Eye (tissue), 1 donor: ENCODE data around the gene UBAP1L.
"Not testable (repeated sequence)": the region's sequence is repeated elsewhere in the genome, so short reads cannot be mapped to it uniquely, and the experiment has no call there.

Experiments used
- DNase-seq: peaks from one replicate; pipeline ENCODE4 v3.0.0-alpha.2; 2015

The UBAP1L gene

DNA sequence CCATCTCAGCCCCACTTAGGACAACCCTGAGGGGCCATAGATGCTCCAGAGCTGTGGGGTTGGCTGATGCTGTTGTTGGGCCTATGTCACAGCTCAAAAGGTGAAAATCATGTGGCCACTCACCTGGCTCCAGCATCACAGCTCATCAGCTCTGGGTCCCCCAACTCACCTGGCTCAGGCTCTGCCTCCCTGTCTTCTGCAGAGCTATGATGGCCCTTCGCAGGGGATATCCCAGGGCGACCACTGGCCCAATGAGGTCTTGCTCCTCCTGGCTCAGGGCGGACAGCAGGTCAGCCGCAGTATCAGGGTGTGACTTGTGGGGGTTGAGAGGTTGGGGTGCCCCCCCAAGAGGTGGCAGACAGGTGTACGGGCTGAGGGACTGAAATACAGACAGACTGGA is 15.7 kb downstream of the UBAP1L start:
- no peak for DNase-seq

DNA sequence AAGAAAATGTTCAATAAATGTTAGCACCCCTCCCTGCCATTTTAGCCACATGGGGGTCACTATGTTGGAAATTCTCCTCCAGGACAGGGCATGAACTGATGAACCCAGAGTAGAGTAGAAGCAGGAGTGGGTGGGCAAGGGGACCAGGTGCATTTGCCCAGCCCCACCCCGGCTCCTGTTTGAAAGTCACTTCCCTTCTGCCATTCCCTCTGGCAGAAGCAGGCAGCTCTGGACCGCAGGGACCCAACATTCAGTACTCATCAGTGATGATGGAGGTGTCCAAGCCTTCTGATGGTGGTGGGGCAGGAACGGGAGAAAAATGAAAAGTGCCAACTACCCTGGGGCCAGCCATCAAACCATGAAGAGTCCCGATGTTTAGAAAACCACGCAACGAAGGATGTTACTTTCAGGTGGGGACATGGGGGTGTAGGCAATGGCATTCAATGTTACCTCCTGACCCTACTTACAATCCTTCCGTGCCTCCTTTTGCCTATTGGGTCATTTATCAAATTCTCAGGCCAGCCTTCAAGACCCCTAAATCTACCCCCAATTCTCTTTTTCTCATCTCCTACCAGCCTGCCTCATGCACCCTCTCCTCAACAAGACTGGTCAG is 17.2 kb downstream of the UBAP1L start:
- no peak for DNase-seq

DNA sequence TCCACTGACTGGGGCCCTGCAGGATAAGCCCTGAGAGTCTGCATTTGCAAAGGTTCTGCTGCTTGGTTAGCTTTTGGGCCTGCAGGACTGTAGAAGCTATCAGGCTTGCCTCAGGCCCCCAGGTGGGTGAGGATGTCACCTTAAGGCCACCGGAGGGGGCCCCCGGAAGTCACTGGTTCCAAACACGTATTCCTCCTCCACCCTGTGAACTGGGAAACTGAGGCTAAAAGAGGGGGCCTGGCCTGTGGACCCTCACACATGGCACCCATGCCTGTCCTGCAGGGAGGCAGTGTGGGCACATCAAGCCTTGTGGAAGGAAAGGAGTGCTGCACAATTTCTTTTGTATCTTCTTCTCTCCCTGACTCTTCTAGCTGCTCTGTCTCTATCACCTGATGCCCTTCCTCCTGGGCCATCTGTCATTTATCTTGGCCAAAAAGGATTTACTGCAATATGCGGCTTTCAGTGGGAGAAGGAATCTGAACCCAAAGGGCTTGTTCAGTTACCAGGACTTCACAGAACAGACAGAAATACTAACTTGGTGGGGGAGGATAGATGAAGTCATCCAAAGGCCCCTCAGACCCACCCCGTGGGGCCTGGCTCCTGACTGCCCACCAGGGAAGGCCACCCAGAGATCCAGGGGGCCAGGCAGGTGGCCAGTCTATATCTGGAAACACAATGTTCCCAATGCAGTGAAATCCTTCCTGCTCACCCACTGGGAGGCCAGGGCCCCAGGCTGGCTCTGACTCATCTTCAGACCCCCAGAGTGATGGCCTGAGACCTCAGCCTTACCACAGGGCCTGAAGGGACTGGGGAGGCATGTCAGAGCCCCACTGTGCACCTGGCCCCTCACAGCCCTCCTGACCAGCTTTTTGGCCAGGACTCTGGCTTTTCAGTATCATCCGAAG is 18.3 kb downstream of the UBAP1L start:
- no peak for DNase-seq

DNA sequence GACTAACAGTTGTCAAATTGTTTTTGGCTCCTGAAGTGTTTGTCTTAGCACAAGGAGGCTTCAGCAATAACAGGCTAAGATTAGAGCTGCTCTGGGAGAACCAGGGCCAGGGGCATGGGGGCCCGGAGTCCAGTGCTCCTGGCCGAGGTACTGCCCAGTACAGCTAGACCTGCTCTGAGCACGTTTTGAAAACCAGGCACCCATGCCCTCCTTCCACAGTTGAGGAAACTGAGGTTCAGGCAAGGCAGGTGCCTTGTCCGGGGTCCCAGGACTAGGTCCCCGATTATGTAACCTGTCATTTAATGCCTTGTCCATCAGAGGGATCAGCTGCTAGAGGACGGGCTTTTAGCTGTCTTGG is 19.3 kb downstream of the UBAP1L start:
- no peak for DNase-seq

DNA sequence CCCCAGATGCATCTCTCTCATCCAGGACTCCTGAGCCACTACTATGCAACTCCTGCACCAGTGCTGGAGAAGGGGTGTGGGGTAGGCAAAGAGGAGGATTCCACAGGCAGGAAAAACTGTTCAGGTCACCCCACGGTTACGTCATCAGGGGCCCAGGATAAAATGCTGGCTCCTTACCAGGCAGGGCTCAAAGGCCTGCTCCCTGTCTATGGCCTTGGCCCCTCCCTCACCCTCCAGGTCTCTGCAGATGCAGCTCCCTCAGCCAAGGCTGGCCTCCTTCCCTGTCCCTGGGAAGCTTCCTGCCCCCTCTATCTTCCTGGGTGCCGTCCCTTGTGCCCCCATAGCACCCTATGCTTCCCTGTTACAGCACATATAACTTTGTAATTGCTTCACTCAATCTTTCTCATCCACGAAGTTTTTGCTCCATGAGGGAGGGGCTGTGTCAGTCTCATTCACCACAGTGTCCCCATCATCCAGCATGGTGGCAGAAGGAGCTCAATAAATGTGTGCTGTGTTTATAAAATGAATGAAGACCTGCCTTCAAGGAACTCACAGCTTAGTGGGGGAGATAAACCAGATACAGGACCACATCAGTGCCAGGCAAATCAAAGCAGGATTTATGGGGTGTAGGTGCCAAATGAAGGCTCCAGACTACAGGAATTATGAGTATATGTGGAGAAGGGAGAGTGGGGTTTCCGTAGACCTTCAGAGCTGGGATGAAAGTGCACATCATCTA is 19.8 kb downstream of the UBAP1L start:
- no peak for DNase-seq

DNA sequence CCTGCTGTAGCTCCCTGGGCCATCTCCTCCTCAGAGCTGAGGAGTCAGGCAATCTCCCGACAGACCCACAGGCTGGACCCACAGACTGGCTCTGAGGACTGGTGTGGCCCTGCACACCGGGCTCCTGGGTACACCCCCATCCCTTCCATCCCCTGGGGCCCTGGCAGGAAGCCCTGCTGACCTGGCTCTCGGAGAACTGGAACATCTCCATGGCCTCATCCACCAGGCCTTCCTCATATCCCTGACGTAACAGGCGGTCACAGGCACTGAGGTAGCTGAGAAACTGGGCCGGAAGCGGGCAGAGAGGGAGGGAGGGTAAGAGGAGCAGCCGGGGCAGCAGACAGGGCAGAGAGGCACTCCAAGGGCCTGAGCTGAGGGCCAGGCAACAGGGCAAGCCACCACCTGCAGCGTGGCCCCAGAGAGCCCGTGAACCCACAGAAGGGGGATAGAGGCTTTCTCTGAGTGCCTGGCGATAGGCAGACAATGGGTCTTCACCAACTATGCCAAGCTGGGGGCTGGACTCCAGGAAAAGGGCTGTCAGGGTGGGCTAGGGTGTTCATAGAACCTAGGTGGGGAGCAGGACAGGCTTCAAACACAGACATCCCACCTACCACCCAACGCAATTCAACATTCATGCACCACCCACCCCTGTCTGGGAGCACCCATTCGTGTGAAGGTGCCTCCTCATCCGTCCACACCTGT is 20.6 kb downstream of the UBAP1L start:
- no peak for DNase-seq

DNA sequence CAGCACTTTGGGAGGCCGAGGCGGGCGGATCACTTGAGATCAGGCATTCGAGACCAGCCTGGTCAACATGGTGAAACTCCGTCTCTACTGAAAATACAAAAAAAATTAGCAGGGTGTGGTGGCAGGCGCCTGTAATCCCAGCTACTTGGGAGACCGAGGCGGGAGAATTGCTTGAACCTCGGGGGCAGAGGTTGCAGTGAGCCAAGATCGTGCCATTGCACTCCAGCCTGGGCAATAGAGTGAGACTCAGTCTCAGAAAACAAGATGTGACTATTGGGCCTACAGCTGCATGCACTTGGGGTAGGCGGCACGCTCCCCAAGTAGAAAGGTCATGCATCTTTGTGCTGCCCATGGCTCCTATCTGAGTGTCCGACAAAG is 21.2 kb downstream of the UBAP1L start:
- not testable (repeated sequence) for DNase-seq

DNA sequence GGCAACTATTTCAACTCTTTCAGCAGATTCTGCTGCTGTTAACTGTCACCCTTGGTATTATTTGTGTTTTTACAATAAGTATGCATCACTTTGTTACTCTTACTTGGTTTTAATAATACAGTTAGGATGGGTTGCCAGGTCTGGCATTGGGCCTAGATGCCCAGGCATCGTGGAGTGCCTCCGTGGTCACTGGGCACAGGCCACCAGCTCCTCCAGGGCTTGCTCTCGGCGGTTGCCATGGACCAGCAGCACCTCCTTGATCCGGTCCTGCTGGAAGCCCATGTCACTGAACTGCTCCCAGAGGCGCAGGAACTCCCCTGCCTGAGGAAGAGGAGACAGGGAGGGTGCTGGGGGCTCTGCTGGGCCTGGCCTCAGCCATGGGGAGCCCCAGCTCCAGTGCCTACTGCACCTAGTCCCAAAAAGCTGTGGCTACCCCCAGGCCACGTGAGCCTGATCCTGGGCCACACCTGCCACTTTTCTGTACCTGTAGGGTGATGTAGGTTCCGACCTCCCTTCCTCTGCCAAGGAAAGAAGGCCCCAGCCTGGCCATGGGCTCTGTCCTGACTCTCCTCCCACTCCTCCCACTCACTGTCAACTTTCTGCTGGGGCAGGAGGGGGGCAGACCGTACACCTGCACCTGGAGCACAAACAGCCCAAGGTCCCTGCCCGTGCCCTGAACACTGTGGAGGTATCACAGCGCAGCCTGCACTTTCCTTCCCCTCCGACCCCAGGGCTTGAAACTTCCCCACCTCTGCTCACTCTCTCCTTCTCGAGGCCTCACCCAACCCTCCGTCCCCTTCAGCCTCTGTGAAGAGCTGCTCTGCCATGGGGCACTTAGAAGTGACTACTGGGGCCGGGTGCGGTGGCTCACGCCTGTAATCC is 21.8 kb downstream of the UBAP1L start:
- DNase-seq: no peak

DNA sequence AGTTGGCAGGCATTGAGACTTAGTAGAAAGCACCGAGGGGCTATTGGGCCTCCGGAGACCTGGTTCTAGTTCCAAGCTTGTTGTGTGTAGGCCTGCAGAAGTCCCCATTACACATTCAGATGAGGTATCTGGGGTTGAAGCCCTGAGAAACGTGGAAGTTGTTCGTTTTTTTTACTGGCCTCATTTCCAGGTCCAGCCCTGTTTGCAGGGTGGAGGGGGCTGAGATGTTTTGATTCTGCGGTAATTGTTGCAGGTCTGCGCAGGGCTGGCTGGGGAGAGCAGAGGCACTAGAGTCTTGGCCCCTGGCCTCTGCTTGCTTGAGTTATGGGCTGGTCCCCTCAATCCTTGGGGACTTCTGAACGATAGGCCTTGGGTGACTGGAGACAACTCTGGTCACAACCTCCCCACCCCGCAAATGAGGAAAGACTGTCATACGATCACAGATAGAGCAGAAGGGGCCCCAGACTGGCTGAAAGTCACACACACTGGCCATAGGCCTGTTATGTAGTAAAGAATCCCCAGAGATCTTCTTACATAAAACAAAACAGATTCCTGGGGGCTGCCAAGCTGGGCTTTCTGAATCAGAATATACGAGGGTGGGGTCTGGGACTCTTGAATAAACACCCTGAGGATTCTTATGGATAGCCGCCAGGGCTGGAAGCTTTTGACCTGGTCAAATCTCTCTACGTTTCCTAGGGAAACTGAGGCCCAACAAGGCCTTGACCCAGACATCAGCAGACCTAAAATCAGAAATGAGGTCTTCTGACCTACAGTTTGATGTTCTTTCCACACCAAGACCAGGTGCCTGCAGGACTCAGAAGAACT is 22.8 kb downstream of the UBAP1L start:
- no peak for DNase-seq

DNA sequence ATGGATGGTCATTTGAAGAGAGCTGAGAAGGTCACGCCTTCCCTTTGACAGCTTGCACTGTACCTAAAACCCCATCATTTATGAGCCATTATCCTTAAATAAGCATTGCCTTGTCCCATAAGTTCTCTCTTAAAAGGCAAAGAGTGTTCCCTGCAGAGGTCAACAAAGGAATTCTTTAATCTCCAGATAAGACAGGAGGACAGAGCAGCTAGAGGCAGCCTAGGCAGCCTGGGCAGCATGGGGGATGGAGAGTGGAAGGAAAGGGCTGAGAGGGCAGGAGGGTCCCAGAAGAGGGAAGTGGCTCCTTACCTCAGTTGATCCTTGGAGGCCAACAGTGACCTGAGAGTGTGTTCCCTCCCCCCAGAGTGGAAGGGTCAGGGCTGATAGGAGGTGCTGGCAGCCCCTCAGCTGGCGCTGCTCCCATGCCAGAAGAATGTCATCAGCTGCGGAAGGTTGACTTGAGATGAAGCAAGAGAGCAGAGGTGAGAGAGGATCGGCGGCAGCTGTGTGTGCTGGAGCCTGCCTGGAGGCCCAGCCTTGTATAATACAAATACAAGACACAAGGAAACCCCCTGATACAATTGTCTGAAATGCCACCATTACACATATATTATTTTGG is 25.7 kb downstream of the UBAP1L start:
- DNase-seq: no peak

DNA sequence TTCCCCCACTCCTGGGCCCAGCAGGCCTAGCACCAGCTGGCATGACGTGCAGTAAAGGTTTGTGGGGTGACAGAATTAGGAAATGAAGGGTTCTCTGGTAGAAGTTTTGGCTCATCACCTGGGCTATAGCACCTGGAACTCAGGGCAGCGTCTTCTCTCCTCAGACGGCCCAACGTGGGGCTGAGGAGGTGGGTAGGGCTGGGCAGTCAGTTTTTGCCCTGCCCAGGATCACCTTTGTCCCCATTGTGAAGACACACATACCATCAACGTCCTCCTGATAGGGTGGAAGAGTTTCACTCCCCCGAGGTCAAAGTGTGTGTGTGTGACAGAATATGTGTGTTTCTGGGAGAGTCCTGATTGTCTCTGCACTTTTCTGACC is 26.4 kb downstream of the UBAP1L start:
- no peak for DNase-seq

DNA sequence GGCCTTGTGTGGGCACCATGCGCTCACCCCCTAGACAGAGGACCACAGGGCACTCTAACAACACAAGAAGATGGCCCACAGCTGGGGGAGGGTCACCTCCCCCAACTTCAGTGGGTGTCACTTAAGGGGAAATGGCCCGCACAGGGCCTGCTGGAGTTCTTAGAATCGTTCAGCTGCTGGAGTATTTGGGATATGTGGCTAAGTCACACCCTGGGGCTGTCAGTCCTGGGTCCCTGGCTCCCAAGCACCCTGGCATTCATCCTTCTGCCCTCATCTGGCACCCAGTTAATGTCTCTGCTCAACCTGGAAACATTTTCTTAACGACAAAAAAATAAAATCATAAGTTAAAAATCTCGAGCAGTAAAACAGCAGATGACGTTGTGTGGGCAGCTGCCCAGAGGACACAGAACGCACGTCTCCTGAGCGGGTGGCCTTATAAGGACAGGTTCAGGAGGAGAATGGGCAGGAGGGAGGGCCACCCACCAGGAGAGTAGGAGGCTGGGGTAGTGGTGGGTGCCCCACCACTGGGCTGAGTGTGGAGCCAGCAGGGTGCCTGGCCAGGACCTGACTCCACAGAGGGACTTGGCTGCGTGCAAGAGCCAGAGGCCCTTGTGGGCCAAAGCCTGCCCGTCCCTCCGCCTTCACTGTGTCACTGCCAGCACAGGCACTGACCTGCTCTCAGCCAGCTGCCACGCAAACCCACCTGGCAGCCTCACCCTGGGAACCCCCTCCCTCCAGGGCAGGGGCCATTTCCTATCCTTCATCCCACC is 26.9 kb downstream of the UBAP1L start:
- no peak for DNase-seq

DNA sequence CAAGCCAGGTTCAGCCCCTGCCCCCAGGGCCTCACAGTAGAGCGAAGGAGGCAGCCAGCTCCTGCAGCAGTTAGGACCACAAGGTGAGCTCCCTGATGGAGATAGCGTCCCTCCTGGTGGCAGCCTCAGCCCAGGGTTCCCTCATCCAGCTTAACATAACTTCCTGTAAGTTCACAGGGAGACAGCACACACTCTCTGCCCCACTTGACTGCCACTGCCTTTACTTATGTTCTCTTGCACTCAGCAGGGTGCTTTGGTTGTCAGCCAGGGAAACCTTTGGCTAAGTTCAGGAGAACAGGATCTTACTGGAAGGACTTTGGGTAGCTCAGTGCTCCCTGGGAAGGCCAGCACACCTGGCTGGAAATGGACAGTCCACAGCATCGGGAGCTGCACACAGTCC is 27.6 kb downstream of the UBAP1L start:
- DNase-seq: no peak

DNA sequence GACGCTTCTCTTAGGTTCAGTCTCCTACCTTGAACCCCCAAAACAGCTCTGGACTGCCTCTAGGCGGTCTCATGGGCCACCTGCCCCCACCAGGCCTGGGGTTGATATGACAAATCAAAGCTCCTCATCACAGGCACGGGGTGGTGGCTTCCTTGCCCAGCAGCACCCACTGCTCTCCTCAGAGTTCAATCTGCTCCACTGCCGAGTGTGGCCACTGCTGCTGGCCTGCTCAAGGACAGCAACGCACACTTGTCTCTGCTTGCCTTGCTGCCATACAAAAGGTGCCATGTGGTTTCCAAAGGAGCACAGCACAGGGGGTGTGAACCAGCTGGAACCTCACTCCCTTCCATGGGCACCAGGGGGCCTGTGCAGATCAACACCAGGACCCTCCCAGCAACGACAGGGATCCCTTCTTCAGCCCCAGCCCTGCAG is 28.3 kb downstream of the UBAP1L start:
- peak; percentile 24 for DNase-seq

DNA sequence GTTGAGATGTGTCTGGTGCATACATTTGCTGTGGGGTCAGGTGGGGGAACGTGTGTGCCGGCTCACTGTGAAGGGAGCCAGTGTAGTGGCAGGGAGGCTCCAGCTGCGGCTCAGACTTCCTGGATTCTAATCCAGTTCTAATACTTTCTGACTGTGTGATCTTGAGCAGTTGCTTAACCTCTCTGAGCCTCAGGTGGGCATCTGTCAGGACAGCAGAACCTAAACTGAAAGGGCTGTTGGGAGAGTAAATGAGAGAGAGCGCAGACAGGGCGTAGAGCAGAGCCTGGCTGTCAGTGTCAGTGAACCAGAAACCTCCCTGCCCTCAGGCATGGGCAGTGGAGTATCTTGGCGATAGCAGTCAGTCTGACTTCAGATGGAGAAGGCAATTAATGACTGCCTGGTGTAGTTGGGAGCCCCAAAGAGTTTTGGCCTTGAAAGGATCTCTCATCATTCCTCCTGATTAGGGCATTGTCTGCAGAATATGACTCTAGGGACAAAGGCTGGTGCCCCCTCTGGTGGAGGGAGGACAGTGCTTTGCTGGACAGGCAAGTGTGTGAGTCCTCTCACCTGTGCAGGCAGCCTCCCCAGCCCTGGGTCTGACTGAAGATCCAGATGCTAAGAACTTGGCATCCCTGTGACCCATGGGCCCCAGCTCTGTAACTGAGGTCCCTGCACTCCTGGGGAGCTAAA is 28.9 kb downstream of the UBAP1L start:
- DNase-seq: peak; percentile 61

DNA sequence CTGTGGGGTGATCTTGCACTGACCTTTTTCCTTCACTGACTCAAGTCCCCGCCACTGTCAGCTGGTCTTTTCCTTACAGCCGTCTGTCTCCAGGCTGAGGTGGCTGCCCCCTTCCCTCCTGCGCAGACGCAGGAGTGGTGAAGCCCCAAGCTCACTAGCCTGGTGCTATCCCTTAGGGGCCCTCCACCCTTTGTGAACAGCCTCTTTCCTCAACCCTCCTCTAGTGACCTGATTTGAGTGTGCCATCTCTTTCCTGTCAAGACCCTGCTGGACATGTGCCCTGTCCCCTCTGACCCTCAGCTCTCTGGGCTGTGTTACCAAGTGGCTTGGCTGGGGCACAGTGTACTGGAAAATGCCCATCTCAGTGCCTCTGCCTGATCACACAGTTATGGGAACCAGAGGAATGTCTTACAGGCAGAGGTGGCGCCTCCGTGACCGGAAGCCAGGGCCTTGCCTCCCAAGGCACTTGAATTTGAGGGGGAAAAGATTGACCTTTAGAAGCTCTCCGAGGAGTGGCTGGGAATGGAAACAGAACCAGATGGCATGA is 29.7 kb downstream of the UBAP1L start:
- DNase-seq: peak; percentile 34

DNA sequence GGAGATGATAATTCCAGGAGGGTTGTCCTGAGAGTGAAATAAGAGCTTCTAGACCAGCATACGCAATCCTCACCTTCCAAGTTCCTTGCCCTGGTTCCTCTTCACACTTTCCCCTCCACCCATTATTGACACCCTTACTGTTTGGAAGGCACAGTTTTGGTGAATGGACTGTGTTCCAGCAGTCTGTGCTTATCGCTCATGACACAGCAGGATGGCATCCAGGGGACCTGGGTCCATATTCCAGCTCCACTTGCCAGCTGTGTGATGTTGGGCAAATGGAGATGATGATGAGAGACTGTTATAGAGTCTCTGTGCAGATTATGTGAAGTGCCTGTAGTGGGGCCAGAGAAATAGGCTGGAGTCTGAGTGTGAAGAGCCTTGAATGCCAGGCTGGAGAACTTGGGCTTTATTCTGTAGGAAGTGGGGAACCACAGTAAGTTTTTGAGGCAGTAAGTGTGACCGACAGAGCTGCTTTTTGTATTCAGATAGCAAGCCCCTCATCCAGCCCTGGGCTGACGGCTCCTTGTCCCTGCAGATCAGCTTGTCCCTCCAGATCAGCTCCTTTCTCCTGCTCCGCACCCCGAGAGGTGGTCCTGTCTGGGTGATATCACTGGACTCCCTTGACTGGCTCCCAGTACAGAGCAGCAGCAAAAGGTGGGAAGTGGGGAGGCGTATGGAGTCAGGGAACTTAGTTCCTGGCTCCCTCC is 30.3 kb downstream of the UBAP1L start:
- DNase-seq: no peak

DNA sequence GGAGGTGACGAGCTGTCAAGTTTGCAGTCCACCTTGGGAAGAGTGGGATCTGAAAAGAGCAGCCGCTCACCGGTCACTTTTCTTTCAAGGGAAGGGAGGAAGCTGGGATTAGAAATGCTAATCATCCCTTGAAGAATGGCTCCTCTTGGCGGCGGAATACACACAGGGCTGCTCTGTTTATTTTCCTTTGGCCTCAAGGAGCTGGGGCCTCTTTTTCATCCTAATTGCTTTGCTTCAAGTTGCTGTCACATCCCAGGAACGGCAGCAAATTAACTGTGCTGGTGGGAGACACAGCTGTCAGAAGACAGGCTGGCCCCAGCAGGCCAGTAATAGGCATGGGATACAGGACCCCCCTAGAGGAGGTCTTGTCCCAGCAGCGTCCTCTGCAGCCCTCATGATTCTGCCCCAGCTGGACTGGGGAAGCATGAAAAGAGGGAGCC is 31.7 kb downstream of the UBAP1L start:
- peak; percentile 84 for DNase-seq
